GM19193 (cell line): ENCODE results near the gene DNAJC22.

ENCODE experiments used
- POLR2A ChIP-seq: IDR thresholded peaks from 4 replicates; pipeline ENCODE4 v1.6.1; 2011; ENCODE audit not compliant: insufficient read depth, insufficient read length; ENCODE audit errors: extremely low read depth

Gene DNAJC22

DNA sequence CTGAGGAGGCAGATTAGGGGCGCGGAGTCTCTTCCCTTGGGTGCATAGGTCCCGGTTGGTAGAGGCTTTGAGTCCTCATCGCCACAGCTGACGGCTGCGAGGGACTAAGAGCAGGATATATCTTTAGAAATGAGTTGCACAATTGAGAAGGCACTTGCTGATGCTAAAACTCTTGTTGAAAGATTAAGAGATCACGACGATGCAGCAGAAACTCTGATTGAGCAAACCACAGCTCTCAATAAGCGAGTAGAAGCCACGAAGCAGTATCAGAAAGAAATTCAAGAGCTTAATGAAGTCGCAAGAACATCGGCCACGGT, 42.7 kb downstream of the DNAJC22 start:
- no peak for TF ChIP-seq POLR2A

DNA sequence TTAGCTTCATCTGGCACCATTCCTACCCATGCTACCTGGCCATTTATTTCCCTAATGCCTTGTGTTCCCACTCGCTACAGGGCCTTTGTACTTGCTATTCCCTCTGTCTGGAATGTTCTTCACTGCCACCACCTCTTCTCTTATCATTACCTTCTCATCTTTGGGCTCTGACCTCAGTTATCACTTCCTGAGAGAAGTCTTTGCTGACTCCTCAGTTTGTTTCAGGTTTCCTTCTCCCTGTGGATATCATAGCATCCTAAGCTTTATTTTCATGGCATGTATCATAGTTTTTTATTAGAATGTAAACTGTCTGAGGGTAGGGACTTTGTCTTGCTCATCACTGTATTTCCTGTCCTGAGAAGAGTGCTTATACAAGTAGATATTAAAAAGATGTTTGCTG, 50.3 kb downstream of the DNAJC22 start:
- no peak for TF ChIP-seq POLR2A

GRCh38 chr12:49400304-49400703, 53.6 kb downstream of the DNAJC22 start:
- TF ChIP-seq POLR2A = no peak
